Right lobe of liver (tissue), 4 donors: ENCODE measurements around the gene PIGL.
A peak's percentile ranks its signal among the peaks of the same experiment; 100 is the strongest.

Experiments
- POLR2A ChIP-seq: fragments of 450-650 bp; IDR thresholded peaks from one replicate; pipeline ENCODE4 v1.6.1; 2017; ENCODE audit warnings: antibody characterized with exemption, mild to moderate bottlenecking
- TF ChIP-seq, protein P1 (sequence below), 4 donors: fragments of 200-600 bp in 3 of 4; fragments of 450-650 bp in 1 of 4; IDR thresholded peaks; one replicate each; pipeline versions ENCODE4 v1.5.1 to v1.8.0; 2016 to 2022; ENCODE audit warnings: antibody characterized with exemption in 4 of 4, mild to moderate bottlenecking in 2 of 4
- donor health status: DM: no; HTN: no; CAD: no.
- donor health status: DM: no; HTN: no; CAD: no.
- donor health status: DM: no; HTN: yes; CAD: no.

DNA sequence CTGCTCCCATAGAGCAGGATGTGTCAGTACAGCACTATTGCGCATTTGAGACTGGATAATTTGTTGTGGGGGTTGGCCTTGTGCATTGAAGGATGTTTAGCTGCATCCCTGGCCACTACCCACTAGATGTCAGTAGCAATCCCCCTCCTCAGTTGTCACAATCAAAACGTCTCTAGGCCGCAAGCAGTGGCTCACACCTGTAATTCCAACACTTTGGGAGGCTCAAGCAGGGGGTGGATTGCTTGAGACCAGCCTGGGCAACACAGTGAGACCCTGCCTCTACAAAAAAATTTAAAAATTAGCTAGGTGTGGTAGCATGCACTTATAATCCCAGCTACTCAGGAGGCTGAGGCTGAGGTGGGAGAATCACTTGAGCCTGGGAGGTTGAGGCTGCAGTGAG, 87.8 kb downstream of the PIGL start:
- TF ChIP-seq, protein P1, sequence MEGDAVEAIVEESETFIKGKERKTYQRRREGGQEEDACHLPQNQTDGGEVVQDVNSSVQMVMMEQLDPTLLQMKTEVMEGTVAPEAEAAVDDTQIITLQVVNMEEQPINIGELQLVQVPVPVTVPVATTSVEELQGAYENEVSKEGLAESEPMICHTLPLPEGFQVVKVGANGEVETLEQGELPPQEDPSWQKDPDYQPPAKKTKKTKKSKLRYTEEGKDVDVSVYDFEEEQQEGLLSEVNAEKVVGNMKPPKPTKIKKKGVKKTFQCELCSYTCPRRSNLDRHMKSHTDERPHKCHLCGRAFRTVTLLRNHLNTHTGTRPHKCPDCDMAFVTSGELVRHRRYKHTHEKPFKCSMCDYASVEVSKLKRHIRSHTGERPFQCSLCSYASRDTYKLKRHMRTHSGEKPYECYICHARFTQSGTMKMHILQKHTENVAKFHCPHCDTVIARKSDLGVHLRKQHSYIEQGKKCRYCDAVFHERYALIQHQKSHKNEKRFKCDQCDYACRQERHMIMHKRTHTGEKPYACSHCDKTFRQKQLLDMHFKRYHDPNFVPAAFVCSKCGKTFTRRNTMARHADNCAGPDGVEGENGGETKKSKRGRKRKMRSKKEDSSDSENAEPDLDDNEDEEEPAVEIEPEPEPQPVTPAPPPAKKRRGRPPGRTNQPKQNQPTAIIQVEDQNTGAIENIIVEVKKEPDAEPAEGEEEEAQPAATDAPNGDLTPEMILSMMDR (IDR thresholded peaks at IDR 0.05), result peak; percentile 47 to 56 (median 52)
- TF ChIP-seq POLR2A, result no peak
